Neural cell (in vitro differentiated cells): ENCODE results near the gene HDDC3.

Experiments used
- EP300 ChIP-seq: fragments of 450-650 bp; conservative IDR thresholded peaks from 2 replicates; pipeline ENCODE4 v1.6.1; 2014; ENCODE audit warnings: antibody characterized with exemption, mild to moderate bottlenecking, moderate library complexity; ENCODE audit not compliant: poor library complexity, severe bottlenecking
- EZH2 ChIP-seq: fragments of 200-600, 300-800 bp; shearing (Covaris generic), sonication (generic); IDR thresholded peaks from 2 replicates; pipeline ENCODE4 v1.6.1; 2014; ENCODE audit warnings: antibody characterized with exemption, low read length, borderline replicate concordance, mild to moderate bottlenecking; ENCODE audit not compliant: insufficient read depth, poor library complexity, severe bottlenecking
- POLR2AphosphoS5 ChIP-seq: IDR thresholded peaks from 2 replicates; pipeline ENCODE4 v1.6.1; 2012
- TF ChIP-seq, protein P1 (sequence below): fragments of 450-650 bp; IDR thresholded peaks from 2 replicates; pipeline ENCODE4 v1.5.1; 2014; ENCODE audit warnings: antibody characterized with exemption, mild to moderate bottlenecking, moderate library complexity; ENCODE audit not compliant: poor library complexity, severe bottlenecking

DNA sequence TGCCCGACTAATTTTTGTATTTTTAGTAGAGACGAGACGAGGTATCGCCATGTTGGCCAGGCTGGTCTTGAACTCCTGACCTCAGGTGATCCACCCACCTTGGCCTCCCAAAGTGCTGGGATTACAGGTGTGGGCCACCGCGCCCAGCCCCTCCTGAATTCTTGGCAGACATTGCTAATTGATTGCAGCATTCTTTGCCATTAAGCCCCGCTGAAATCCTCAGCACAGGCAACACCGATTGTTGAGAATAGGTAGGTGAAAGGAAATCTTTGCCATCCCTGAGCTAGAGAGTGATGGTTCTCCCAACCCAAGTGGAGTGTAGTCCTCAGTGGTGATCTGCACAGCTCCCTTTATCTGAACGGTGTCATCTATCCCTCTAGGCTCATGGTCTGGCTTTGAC is 27.6 kb downstream of the HDDC3 start:
- TF ChIP-seq, protein P1, sequence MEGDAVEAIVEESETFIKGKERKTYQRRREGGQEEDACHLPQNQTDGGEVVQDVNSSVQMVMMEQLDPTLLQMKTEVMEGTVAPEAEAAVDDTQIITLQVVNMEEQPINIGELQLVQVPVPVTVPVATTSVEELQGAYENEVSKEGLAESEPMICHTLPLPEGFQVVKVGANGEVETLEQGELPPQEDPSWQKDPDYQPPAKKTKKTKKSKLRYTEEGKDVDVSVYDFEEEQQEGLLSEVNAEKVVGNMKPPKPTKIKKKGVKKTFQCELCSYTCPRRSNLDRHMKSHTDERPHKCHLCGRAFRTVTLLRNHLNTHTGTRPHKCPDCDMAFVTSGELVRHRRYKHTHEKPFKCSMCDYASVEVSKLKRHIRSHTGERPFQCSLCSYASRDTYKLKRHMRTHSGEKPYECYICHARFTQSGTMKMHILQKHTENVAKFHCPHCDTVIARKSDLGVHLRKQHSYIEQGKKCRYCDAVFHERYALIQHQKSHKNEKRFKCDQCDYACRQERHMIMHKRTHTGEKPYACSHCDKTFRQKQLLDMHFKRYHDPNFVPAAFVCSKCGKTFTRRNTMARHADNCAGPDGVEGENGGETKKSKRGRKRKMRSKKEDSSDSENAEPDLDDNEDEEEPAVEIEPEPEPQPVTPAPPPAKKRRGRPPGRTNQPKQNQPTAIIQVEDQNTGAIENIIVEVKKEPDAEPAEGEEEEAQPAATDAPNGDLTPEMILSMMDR: no peak
- TF ChIP-seq EZH2: no peak
- no peak for TF ChIP-seq POLR2AphosphoS5
- TF ChIP-seq EP300: no peak
